ENCODE data around the gene C1GALT1.

GRCh38 chr7:7181519-7182155, 707 bp upstream of the C1GALT1 start:
- TF ChIP-seq CTCF (IDR thresholded peaks at IDR 0.05; ENCODE audit: low read length) (no peak; the same call in 1 of the 2 replicates), EZH2 (optimal IDR thresholded peaks at IDR 0.05; ENCODE audit: low read depth, low read length) (no peak), EZH2phosphoT487 (IDR thresholded peaks at IDR 0.05; ENCODE audit: low read length) (no peak)
